Adrenal gland (tissue), 12 donors: Measurements from ENCODE around the gene SYNGR1. TPM values are rescaled to one million over a fixed set of nuclear protein-coding genes. Genes with fewer than 3 reads are reported as not detected.

Experiments
- DNase-seq, 7 donors: peaks; one replicate each; pipeline ENCODE4 v3.0.0-alpha.2; 2019 to 2020
- H3K27ac ChIP-seq, 5 donors: fragments of 200-600 bp; sonication (generic) in 4 of 5; 1 replicate in 3 of 5; 2 replicates in 2 of 5; pipeline versions ENCODE4 v1.5.1 to v1.8.0; 2016 to 2020; ENCODE audit warnings: mild to moderate bottlenecking in 1 of 5
- H3K27me3 ChIP-seq: fragments of 200-600 bp; 2 replicates; pipeline ENCODE4 v1.8.0; 2021
- H3K36me3 ChIP-seq, 2 donors: fragments of 200-600 bp; replicated peaks in 1 of 2; 1 replicate in 1 of 2; 2 replicates in 1 of 2; pipeline versions ENCODE4 v1.5.1 to v1.8.0; 2018 to 2022
- H3K4me1 ChIP-seq, 2 donors: fragments of 200-600 bp; replicated peaks in 1 of 2; 1 replicate in 1 of 2; 2 replicates in 1 of 2; pipeline versions ENCODE4 v1.5.1 to v1.8.0; 2018 to 2021
- H3K4me3 ChIP-seq, 4 donors: fragments of 200-600 bp; sonication (generic) in 3 of 4; one replicate each; pipeline ENCODE4 v1.5.1; 2016 to 2018
- H3K9me3 ChIP-seq, 3 donors: fragments of 200-600 bp; sonication (generic) in 1 of 3; replicated peaks in 1 of 3; 1 replicate in 2 of 3; 2 replicates in 1 of 3; pipeline versions ENCODE4 v1.5.1 to v1.8.0; 2016 to 2021
- CTCF ChIP-seq, 6 experiments: fragments of 450-650 bp in 4 of 6; fragments of 200-600 bp in 2 of 6; sonication (generic) in 1 of 6; IDR thresholded peaks; 1 replicate in 5 of 6; 2 replicates in 1 of 6; pipeline versions ENCODE4 v1.5.1 to v1.8.0; 2016 to 2021; ENCODE audit warnings: antibody characterized with exemption in 6 of 6, mild to moderate bottlenecking in 2 of 6, moderate library complexity in 1 of 6
- POLR2A ChIP-seq, 2 donors: fragments of 450-650 bp; IDR thresholded peaks; one replicate each; pipeline ENCODE4 v1.6.1; 2017; ENCODE audit warnings: antibody characterized with exemption in 2 of 2, mild to moderate bottlenecking in 2 of 2, moderate library complexity in 1 of 2
- WGBS, 4 donors: extraction: QIAGEN DNeasy Blood & Tissue Kit in 2 of 4; methylation state at CpG; one replicate each; pipeline versions ENCODE4 v1.1.5 to v1.1.7; 2013 to 2017; 5-methylcytosine and 5-hydroxymethylcytosine counted together
- intact Hi-C, 2 donors: fragments of 100-400 bp; cut with DNase I; formaldehyde crosslinking; loops; one replicate each; pipeline versions ENCODE4 v1.14.1 to v1.15.0; 2022 to 2023
- polyA plus RNA-seq, 3 donors: library from polyadenylated mRNA; stranded (reverse); fragments of 200-250 nt in 2 of 3; fragments of 350-450 nt in 1 of 3; fragmentation: Illumina TruSeq in 1 of 3; extraction: RNeasy Lipid Tissue Mini Kit (QIAGEN cat#74804) in 1 of 3; gene quantifications; one replicate each; pipeline ENCODE4 v1.2.3, GENCODE V29; 2013 to 2014
- total RNA-seq, 9 donors: library from RNA; depleted of rRNA in 4 of 9; stranded (reverse); fragments of >200 nt in 4 of 9; fragments of 120-200 nt in 1 of 9; fragmentation: NEBNext Ultra II Directional in 1 of 9; extraction: Animal tissue kit (Norgen Biotek cat#: 25700) in 1 of 9; gene quantifications; one replicate each; pipeline versions ENCODE4 v1.1.0 to v1.2.4, GENCODE V29; 2013 to 2023
- donor health status: healthy with polysubstance abuse.
- donor health status: Bipolar disorder and iron deficiency.
- donor health status: DM: yes; HTN: yes; CAD: no.
- donor health status: DM: no; HTN: no; CAD: no.
- donor health status: DM: no; HTN: no; CAD: no.
- donor health status: DM: yes; HTN: yes; CAD: no.

Gene SYNGR1
- total and polyA plus RNA-seq, 12 donors: 8.5 to 80.0 (median 28.2) TPM

- peaks cover 0 to 17% of the 10 kb centered on the region in 2 donors for H3K4me1 ChIP-seq
- peak in 3 of 7 donors; percentile 45 to 72 (median 52) for DNase-seq
- H3K27ac ChIP-seq: peak overlapping the region in 1 of 5 donors; percentile 69
- intact Hi-C loops: no loop called here
- H3K36me3 ChIP-seq: peaks cover 0 to 3% of the 10 kb centered on the region in 2 donors
- H3K27me3 ChIP-seq: no peaks in the 10 kb centered on the region
- no peaks in the 10 kb centered on the region for H3K9me3 ChIP-seq
- TF ChIP-seq POLR2A (IDR thresholded peaks at IDR 0.05): no peak
- TF ChIP-seq CTCF (IDR thresholded peaks at IDR 0.05): peak in 3 of 6 experiments; percentile 21 to 36 (median 22)
- WGBS, 4 donors: 44 to 79% (median 71%) methylated on average over 5 to 14 of the region's 14 CpGs
- no peak overlapping the region for H3K4me3 ChIP-seq
Measured at GRCh38 chr22:39306456-39307361, 43.1 kb upstream of the SYNGR1 start.

- Histone ChIP-seq H3K27ac (peak overlapping the region; percentile 4 to 91 (median 79)), H3K36me3 (peaks cover 0 to 24% of the 10 kb centered on the region in 2 donors), H3K27me3 (no peaks in the 10 kb centered on the region), H3K4me3 (peak overlapping the region in 1 of 4 donors; percentile 35), H3K9me3 (no peaks in the 10 kb centered on the region), H3K4me1 (peaks cover 12 to 27% of the 10 kb centered on the region in 2 donors)
- intact Hi-C loops: no loop called here
- WGBS, 4 donors: 4 to 18% (median 8%) methylated on average over 20 to 24 of the region's 24 CpGs
- peak in 4 of 6 experiments; percentile 12 to 36 (median 22) for TF ChIP-seq CTCF (IDR thresholded peaks at IDR 0.05)
- no peak for TF ChIP-seq POLR2A (IDR thresholded peaks at IDR 0.05)
- DNase-seq: peak; percentile 82 to 95 (median 92)
Measured at GRCh38 chr22:39308614-39309363, 41.0 kb upstream of the SYNGR1 start.

- H3K27me3 ChIP-seq: no peaks in the 10 kb centered on the region
- H3K4me1 ChIP-seq: peaks cover 18 to 33% of the 10 kb centered on the region in 2 donors
- intact Hi-C loops: no loop called here
- no peaks in the 10 kb centered on the region for H3K9me3 ChIP-seq
- TF ChIP-seq POLR2A (IDR thresholded peaks at IDR 0.05) (no peak), CTCF (IDR thresholded peaks at IDR 0.05) (no peak)
- no peak overlapping the region for H3K4me3 ChIP-seq
- DNase-seq: peak in 1 of 7 donors; percentile 32
- 81 to 86% (median 85%) methylated on average over 15 to 18 of the region's 18 CpGs for WGBS, 4 donors
- H3K27ac ChIP-seq: peak overlapping the region in 4 of 5 donors; percentile 74 to 91 (median 80)
- peaks cover 0 to 30% of the 10 kb centered on the region in 2 donors for H3K36me3 ChIP-seq
Measured at GRCh38 chr22:39309364-39309861, 40.4 kb upstream of the SYNGR1 start.
